Right forelimb (tissue), 1 donor: ENCODE data around the gene HSPA1B.
"Not testable (repeated sequence)": the region's sequence is repeated elsewhere in the genome, so short reads cannot be mapped to it uniquely, and the experiment has no call there.

Experiments
- DNase-seq: peaks from one replicate; pipeline ENCODE4 v3.0.0-alpha.2; 2018

The HSPA1B gene

GRCh38 chr6:31827286-31828079 lies at the start of gene HSPA1B:
Gene HSPA1B, plus strand, starts transcription at chr6:31827738. Its CDS starts 213 bp downstream, at chr6:31827951.
- DNase-seq: peak; percentile 99

GRCh38 chr6:31778193-31778592 lies 49.3 kb upstream of the HSPA1B start:
- DNase-seq: no peak

DNA sequence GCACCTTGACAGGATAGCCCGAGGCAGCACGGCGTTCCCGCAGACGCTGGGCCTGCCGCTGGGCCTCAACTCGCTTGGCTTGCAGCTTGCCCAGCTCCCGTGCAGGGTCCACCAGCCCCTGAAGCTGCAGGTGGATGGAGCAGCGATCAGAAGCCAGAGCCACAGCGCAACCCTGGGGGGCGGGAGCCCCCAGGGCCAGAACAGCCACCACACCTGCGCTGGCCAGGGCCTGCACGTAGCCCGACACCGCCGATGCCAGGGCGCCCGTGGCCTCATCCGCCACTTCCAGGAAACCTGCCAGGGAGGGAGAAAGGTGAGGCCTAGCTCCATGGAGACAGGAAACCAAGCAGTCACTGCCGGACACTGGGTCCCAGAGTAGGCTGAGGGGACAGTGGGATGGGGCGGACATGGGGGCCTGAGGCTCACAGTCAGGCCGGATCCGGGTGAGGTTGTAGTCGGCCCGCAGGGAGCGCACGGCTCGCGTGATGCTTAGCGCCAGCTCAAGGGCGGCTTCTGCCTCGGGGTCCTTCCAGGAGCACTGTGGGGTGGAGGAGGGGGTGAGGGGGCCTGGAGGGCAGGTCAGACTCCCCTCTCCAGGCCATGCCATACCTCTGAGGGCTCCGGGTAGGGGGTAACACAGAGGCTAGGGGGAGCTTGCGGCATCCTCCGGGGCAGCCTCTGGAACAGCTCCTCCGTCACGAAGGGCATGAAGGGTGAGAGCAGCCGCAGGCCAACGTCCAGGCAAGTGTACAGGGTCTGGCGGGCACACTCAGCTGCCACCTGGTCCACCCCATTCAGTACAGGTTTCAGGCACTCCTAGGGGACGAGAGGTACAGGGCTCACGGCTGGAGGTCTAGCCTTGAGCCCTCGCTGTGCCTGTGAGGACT lies 48.3 kb upstream of the HSPA1B start:
- DNase-seq: no peak

- DNase-seq: no peak
Measured at GRCh38 chr6:31779908-31780307, 47.6 kb upstream of the HSPA1B start.

- no peak for DNase-seq
Measured at GRCh38 chr6:31780507-31781243, 46.9 kb upstream of the HSPA1B start.

GRCh38 chr6:31781244-31782125 lies 46.1 kb upstream of the HSPA1B start:
- no peak for DNase-seq

DNA sequence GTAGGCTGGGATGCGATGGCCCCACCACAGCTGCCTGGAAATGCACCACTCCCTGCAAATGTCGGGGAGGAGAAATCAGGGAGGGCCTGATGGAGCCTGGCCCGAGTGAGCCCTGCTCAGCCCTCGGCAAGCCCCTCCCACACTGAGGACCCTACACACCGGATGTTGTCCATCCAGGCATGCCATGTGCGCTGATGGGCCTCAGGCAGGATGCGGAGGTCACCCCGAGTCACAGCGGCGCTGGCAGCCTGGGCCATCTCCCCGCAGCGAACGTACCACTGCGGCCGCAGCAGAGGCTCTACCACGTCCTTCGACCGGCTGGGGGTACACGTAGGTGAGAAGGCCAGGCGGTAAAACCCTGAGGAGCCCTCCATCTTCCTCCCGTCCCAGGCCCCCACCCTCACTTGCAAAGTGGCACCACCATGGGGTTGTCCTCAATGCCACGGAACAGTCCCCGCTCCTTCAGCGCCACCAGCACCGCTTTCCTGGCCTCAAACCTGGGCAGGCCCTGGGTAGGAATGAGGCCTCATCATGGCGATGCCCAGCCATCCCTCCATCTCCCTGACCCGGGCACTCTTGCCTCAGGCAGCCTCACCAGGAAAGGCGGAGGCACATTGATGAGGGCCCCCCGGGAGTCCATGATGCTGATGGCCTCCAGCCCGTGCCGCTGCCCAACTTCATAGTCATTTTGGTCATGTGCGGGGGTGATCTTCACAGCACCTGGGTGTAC lies 45.2 kb upstream of the HSPA1B start:
- DNase-seq: no peak

DNA sequence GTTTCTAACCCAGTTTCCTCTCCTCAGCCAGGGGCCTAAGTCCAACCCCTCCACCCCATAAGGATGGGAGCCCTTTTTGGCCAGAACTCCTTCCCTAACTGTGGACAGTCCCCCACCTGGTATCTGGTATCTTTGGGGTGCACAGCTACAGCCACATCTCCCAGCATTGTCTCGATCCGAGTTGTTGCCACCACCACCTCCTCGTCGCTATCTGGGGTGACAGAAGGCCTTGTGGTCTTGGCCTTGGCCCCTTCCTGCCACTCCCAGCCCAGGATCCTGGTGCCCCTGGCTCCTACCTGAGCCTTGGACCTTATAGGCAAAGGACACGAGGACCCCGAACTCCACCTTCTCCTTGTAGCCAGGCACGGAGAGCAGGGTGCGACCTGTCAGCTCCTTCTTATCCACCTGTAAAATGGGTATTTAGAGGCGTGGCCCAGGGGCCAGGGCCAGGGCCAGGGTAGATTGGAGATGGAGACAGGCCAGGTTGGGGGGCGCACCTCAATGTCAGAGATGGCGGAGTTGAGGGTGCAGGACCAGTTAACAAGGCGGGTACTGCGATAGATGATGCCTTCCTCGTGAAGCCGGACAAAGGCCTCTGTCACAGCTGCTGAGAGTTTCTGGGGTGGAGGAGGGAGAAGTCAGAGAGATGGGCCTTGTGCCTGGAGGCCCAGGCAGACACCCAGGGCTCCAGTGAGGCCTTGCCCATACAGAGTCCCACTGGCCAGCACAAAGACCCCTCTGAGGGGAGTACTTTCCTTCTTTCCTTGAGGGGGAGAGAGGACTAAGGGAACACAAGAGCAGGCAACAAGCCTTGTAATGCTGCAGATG lies 43.2 kb upstream of the HSPA1B start:
- DNase-seq: no peak

GRCh38 chr6:31785475-31785874 lies 42.1 kb upstream of the HSPA1B start:
- DNase-seq: no peak

DNA sequence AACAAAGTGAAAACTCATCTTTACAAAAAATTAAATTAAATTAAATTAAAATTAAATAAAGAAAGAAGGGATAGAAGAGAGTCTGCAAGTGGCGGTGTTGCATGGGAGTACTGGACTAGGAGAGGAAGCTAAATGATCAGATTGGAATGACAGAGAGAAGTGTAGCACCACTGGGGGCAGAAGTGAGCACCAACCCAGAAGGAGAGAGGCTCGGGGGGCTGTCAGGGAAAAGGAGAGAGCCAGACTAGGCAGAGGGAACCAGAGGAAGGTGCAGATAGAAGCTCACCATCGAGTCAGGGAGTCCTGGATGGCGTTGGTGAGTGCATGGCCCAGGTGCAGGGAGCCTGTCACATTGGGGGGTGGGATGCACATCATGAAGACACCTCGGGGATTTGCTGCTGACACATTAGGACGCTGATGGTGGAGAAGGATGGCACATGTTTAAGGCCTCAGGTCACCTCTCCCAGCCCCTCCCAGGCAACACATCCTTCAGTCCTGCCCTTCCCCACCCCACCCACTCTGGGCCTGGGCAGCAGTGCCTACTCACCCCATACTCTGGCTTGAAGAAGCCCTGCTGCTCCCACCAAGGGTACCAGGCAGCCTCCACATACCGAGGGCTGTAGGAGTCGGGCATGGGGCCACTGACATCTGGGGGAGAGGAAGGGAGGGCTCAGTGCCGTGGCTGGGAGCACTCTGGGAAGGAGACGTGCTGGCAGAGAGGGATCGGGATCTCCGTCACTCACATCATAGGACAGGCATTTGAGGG lies 36.0 kb upstream of the HSPA1B start:
- DNase-seq: peak; percentile 72

DNA sequence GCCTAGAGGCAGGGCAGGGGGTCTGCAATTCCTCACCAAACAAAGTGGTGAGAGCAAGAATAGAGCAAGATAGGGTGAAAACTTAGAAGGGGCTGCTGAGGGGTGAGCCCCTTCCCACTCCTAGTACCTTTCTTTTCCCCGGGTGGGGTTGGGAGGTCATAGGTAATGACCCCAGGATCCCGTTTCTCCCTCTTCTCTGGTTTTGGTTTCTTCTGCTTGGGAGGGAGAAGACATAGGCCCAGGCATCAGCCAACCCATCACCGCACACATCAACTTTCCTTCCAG lies 35.5 kb upstream of the HSPA1B start:
- no peak for DNase-seq

- DNase-seq: no peak
Measured at GRCh38 chr6:31792761-31793171, 34.8 kb upstream of the HSPA1B start.

- not testable (repeated sequence) for DNase-seq
Measured at GRCh38 chr6:31793927-31794245, 33.7 kb upstream of the HSPA1B start.

DNA sequence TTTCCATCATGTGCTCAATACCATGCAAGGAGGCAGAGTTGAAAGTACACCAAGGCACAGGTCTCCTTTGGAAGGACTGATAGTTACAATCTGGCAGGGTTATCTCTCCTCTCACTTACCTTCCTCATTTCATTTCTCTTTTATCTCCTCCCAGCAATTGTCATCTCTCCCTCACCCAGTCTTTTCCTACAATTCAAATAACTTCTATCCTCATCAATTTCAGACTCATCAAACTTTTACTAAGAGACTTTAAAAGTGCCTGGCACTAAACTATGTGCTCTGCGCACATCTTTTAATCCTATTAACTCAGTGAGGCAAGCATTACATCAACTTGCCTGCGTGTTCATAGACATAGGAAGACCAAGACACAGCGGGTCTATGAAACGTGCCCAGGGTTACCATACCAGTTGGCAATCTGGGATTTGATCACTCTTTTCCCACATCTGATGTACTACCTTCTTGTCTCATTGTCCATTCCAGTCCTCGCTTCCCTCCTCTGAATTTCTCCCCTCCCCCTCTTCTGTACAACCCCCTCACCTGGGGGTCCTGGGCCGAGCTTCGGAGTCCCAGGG lies 33.2 kb upstream of the HSPA1B start:
- DNase-seq: no peak

GRCh38 chr6:31794866-31795615 lies 32.5 kb upstream of the HSPA1B start:
- peak; percentile 58 for DNase-seq

- DNase-seq: peak; percentile 93
Measured at GRCh38 chr6:31795616-31796298, 31.8 kb upstream of the HSPA1B start, which contains the start of gene VARS1. Gene VARS1, minus strand, starts transcription at chr6:31795752. Its CDS starts 535 bp downstream, at chr6:31795217.

DNA sequence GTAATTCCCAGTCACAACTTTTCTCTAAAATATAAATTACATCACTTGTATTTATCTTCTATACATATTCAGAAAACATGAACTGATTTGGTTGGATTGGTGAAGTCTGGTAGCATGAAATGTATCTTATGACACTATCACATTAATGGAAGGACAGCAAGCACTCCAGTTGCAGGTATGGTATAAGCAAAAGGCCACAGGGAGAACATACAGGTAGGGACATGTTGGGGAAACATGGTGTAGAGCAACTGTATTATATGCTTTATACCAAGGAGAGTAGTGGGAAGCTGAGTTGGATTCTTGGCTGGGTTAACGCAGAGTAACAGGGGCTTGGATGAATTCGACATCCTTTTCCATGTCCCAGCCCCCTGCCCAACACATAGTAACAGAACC lies 30.5 kb upstream of the HSPA1B start:
- DNase-seq: no peak

DNA sequence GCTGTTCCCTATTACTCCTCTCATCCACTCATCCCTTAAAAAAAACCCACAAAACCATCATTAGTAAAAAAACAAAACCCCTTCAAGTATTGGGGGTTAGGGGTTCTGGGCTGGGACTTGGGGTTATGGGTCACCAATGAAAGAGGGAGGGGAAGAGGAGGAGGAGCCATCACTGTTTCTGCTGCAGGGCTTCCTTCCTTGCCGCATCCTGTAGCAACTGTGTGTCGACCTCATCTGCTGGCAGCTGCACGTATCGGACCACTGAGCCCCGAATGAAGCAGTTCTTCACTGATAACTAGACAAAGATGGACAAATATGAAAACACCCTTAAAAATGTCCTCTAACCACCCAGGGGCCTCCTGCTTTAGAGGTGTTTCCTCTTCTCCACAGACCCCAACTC lies 29.9 kb upstream of the HSPA1B start:
- no peak for DNase-seq
